ENCODE measurements around the gene MRPS23. TPM values are rescaled to one million over a fixed set of nuclear protein-coding genes. Genes with fewer than 3 reads are reported as not detected.

The MRPS23 gene
- total RNA-seq, 2 donors from 2014 or later, result 24.1 to 35.3 TPM

DNA sequence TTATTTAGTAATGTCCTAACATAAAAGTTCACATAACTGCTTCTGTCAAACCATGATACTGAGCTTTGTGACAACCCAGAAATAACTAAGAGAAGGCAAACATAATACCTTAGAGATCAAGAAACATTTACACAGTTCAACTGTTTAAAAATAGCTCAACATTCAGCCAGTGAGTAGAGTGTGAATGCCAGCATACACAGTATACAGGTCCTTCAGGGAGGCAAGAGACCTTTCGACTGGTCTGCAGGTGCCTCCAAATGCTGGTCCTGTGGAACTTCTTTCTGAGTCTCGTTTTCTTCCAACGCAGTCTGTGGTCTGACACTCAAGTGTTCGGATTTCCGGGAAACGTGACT lies 10.3 kb downstream of the MRPS23 start:
- Histone ChIP-seq H3K4me3 (no peak overlapping the region), H3K4me1 (peaks cover 0 to 40% of the 10 kb centered on the region in 2 donors)
- TF ChIP-seq CTCF (IDR thresholded peaks at IDR 0.05), result no peak

DNA sequence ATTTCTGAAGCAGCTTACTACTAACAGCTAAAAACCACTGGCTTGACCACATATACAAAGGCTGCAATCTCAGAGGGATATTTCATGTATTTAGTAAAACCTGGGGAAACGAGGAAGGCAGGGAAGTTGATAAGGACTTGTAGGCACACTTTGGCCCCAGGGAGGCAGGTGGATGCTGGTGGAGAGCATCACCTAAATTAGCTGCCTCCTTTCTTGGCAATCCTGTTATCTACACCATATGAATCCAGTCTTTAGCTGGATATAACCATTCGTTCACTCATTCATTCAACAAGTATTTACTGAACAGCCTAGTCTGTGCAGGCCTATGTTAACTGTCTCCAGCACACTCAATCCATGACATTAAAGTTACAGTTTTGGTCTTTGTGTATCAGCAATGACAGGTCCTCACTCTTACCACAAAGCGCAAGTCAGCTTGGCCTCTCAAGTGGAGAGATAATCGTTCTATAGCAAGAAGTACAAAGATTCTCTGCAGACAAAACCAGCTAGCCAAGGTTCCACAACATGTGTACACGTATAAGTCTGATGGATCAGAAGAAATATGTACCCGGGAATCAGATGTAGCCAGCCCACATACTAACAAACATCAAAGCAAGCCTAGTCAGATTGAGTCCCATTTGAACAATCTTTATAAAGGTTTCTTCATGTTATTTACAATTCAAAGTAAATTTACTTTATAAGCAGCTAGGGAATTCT lies 10.8 kb downstream of the MRPS23 start:
- Histone ChIP-seq H3K36me3 (peaks cover 26% of the 10 kb centered on the region), H3K9me3 (no peaks in the 10 kb centered on the region), H3K27me3 (no peaks in the 10 kb centered on the region), H3K4me1 (peaks cover 0 to 43% of the 10 kb centered on the region in 2 donors), H3K27ac (peak overlapping the region; percentile 72 to 79), H3K4me3 (no peak overlapping the region)
- no peak for TF ChIP-seq CTCF (IDR thresholded peaks at IDR 0.05)
- DNase-seq (ENCODE audit: low spot score), result no peak

More for the DNA sequence above, 10.3 kb downstream of the MRPS23 start:
- Histone ChIP-seq H3K27ac (peak overlapping the region; percentile 72 to 79), H3K9me3 (no peaks in the 10 kb centered on the region), H3K27me3 (no peaks in the 10 kb centered on the region), H3K36me3 (peaks cover 26% of the 10 kb centered on the region)
- no peak for DNase-seq (ENCODE audit: low spot score)

DNA sequence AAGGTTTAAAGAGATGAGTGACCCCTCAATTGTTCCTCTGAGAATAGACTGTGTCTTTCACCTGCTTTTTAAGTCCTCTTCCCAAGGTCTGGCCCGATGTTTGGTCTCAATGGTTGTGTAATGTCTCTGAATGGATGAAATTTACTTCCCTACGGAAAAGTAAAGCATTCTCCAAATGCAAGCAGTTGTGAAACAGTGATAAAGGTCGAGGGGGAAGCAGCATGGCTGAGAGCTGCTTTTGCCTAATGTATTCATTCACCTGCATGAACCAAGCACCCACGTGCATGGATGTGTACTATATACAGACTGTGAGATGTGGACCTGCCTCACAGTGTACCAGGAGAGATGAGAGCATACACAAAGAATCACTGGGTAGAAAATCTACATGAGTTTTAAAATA lies 11.4 kb downstream of the MRPS23 start:
- H3K36me3 ChIP-seq, result peaks cover 26% of the 10 kb centered on the region
- no peak overlapping the region for H3K4me3 ChIP-seq
- no peaks in the 10 kb centered on the region for H3K9me3 ChIP-seq
- TF ChIP-seq CTCF (IDR thresholded peaks at IDR 0.05), result no peak
- no peaks in the 10 kb centered on the region for H3K27me3 ChIP-seq
- H3K4me1 ChIP-seq, result peaks cover 0 to 47% of the 10 kb centered on the region in 2 donors
- DNase-seq (ENCODE audit: low spot score), result no peak
- peak overlapping the region; percentile 72 to 79 for H3K27ac ChIP-seq

- Histone ChIP-seq H3K27ac (peak overlapping the region; percentile 82 to 86), H3K36me3 (peaks cover 21% of the 10 kb centered on the region), H3K4me3 (no peak overlapping the region), H3K27me3 (no peaks in the 10 kb centered on the region), H3K9me3 (no peaks in the 10 kb centered on the region), H3K4me1 (peaks cover 0 to 55% of the 10 kb centered on the region in 2 donors)
- DNase-seq (ENCODE audit: low spot score), result no peak
- no peak for TF ChIP-seq CTCF (IDR thresholded peaks at IDR 0.05)
Measured at GRCh38 chr17:57835333-57835900, 14.4 kb downstream of the MRPS23 start.

DNA sequence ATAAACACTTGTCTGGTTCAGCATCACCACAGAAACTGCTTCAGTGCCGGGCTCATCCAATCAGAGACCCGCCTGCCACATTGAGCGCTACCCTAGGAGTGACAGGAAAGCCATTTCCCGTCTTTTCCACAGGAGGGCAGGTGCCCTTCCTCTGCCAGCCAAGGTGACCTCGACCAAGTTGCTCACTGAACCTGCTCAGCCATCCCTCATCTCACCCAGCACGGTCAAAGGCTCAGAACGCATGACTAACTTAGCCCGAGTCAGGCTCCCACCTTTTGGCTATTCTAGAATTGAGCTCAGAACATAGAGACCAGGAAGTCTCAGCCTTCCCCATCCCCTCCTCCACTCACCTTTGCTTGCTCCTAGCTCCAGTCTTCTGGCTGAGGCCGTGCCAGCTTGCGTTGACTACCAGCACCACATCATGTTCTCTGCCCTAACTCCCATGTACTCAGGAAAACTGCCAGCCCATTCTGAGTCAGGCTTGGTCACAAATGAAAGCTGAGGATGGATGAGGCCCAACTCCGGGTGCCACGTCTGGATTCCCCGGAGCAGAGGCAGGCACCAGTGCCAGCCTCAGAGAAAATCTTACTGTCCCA lies 15.6 kb downstream of the MRPS23 start:
- no peak for DNase-seq (ENCODE audit: low spot score)

More for the DNA sequence above, 15.6 kb downstream of the MRPS23 start:
- H3K27me3 ChIP-seq, result no peaks in the 10 kb centered on the region
- no peaks in the 10 kb centered on the region for H3K9me3 ChIP-seq
- H3K4me1 ChIP-seq, result peaks cover 0 to 49% of the 10 kb centered on the region in 2 donors
- peak overlapping the region; percentile 82 to 86 for H3K27ac ChIP-seq
- no peak overlapping the region for H3K4me3 ChIP-seq
- TF ChIP-seq CTCF (IDR thresholded peaks at IDR 0.05), result no peak
- H3K36me3 ChIP-seq, result peaks cover 10% of the 10 kb centered on the region

Measured in right atrium auricular region (tissue), 2 donors.